PC-9 (cell line): ENCODE results near the gene PRDM13. TPM values are rescaled to one million over a fixed set of nuclear protein-coding genes. Genes with fewer than 3 reads are reported as not detected.

ENCODE experiments used
- BruUV-seq: library from RNA; stranded (reverse); fragments of 400-500 nt; replicated peaks from 2 replicates; lab custom pipeline; 2021; lab: Mats Ljungman, UMichigan
- CTCF ChIA-PET: fragments of 300-600 bp; sonication (Branson Sonifier 250); formaldehyde crosslinking; loops from one replicate; lab custom pipeline; 2022; ENCODE audit warnings: antibody characterized with exemption; lab: Charles Lee
- POLR2A ChIA-PET: fragments of 300-600 bp; sonication (Branson Sonifier 250); formaldehyde crosslinking; loops from one replicate; lab custom pipeline; 2022; ENCODE audit warnings: antibody characterized with exemption; ENCODE audit not compliant: unreplicated experiment; lab: Charles Lee
- DNase-seq, 2 experiments: peaks; one replicate each; pipeline versions ENCODE4 v3.0.0 to v3.0.0-alpha.2; 2015 to 2022; ENCODE audit warnings: mixed read lengths in 1 of 2
- H2AFZ ChIP-seq: fragments of 200-600 bp; sonication (generic); 2 replicates; pipeline ENCODE4 v1.8.1; 2017; ENCODE audit warnings: antibody characterized with exemption
- H3F3A ChIP-seq: fragments of 200-600 bp; sonication (generic); 2 replicates; pipeline ENCODE4 v1.8.1; 2017; ENCODE audit warnings: antibody characterized with exemption, mild to moderate bottlenecking, low read depth; ENCODE audit not compliant: insufficient read depth
- H3K27ac ChIP-seq: fragments of 200-600 bp; sonication (generic); 2 replicates; pipeline ENCODE4 v1.6.1; 2016; ENCODE audit warnings: mixed run types
- H3K27me3 ChIP-seq: fragments of 200-600 bp; sonication (generic); 2 replicates; pipeline ENCODE4 v1.6.1; 2016; ENCODE audit warnings: low read depth, mixed run types; ENCODE audit not compliant: insufficient read depth
- H3K36me3 ChIP-seq: fragments of 200-600 bp; sonication (generic); 2 replicates; pipeline ENCODE4 v1.6.1; 2016; ENCODE audit warnings: low read depth, mixed run types
- H3K4me1 ChIP-seq: fragments of 200-600 bp; sonication (generic); replicated peaks from 2 replicates; pipeline ENCODE4 v1.6.1; 2016; ENCODE audit warnings: mixed run types; ENCODE audit not compliant: insufficient read depth
- H3K4me2 ChIP-seq: fragments of 200-600 bp; sonication (generic); 2 replicates; pipeline ENCODE4 v1.6.1; 2017; ENCODE audit warnings: mixed run types
- H3K4me3 ChIP-seq: fragments of 200-600 bp; sonication (generic); 2 replicates; pipeline ENCODE4 v1.6.1; 2016; ENCODE audit warnings: mixed run types
- H3K79me2 ChIP-seq: fragments of 200-600 bp; sonication (generic); 2 replicates; pipeline ENCODE4 v1.6.1; 2017; ENCODE audit warnings: low read depth, mixed run types
- H3K9me2 ChIP-seq: fragments of 200-600 bp; sonication (generic); 2 replicates; pipeline ENCODE4 v1.8.1; 2017; ENCODE audit warnings: mild to moderate bottlenecking; ENCODE audit not compliant: insufficient read depth
- H3K9me3 ChIP-seq: fragments of 200-600 bp; sonication (generic); 2 replicates; pipeline ENCODE4 v1.8.1; 2016; ENCODE audit warnings: low read depth; ENCODE audit not compliant: insufficient read depth
- H4K20me1 ChIP-seq: fragments of 200-600 bp; sonication (generic); 2 replicates; pipeline ENCODE4 v1.8.1; 2017; ENCODE audit not compliant: insufficient read depth
- CTCF ChIP-seq: fragments of 200-600 bp; sonication (generic); conservative IDR thresholded peaks from 2 replicates; pipeline ENCODE4 v1.6.1; 2017; ENCODE audit warnings: mixed run types, antibody characterized with exemption, mild to moderate bottlenecking, moderate library complexity
- EZH2 ChIP-seq: fragments of 200-600 bp; sonication (generic); IDR thresholded peaks from 2 replicates; pipeline ENCODE4 v1.8.0; 2017; ENCODE audit warnings: antibody characterized with exemption, low read depth
- intact Hi-C: fragments of 100-400 bp; cut with micrococcal nuclease; formaldehyde crosslinking; loops from one replicate; pipeline ENCODE4 v1.10.0; 2022; ENCODE audit not compliant: unreplicated experiment
- total RNA-seq: library from RNA; stranded (reverse); gene quantifications from 2 replicates; pipeline ENCODE4 v1.2.3, GENCODE V29; 2021

The PRDM13 gene
- total RNA-seq, 1 experiment from 2014 or later: not detected

GRCh38 chr6:99608059-99608885, 1.6 kb downstream of the PRDM13 start:
- ChIA-PET POLR2A (no interaction called here), CTCF (interaction anchor here (0.7 kb wide), 1 partner anchor 31 kb away, joined by 3 read pairs; no protein-coding TSS in a partner anchor)
- Histone ChIP-seq H3K9me3 (no peaks in the 10 kb centered on the region), H3K9me2 (no peaks in the 10 kb centered on the region), H2AFZ (no peak overlapping the region), H3K4me2 (no peak overlapping the region), H3K4me3 (no peak overlapping the region), H3K27ac (no peak overlapping the region), H3F3A (no peaks in the 10 kb centered on the region), H3K4me1 (no peaks in the 10 kb centered on the region), H4K20me1 (no peaks in the 10 kb centered on the region), H3K79me2 (no peaks in the 10 kb centered on the region), H3K36me3 (no peaks in the 10 kb centered on the region), H3K27me3 (0 out of 2 replicates have a peak, but pooled peaks cover 3% of the 10 kb centered on the region)
- no peak for DNase-seq
- TF ChIP-seq EZH2: no peak
- no peak for TF ChIP-seq CTCF
- intact Hi-C loops: no loop called here
- no TSS peak for BruUV-seq

DNA sequence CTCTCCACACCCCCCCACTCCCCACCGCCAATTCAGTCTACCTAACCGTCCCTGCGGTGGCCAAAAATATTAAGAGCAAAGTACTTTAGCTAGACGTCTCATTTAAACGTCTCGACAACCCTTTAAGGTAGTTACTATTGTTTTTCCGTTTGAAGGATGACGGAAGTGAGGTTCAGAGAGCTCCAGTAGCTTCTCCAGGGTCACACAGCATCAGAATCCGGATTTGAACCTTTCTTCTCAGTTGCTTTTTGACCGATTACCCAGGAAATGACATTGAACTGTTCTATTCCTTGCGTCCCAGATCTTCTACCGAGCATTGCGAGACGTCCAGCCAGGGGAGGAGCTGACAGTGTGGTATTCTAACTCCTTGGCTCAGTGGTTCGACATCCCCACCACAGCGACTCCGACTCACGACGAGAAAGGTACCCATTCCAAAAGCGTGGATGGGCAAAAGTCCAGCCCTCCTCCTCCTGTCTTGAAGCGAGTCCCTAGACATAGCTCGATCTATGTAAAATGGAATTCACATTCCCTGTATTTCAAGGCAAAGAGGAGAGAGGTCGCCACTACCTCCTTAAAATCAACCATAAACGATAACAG, 2.4 kb downstream of the PRDM13 start:
- BruUV-seq: no TSS peak
- intact Hi-C loops: no loop called here

More for the DNA sequence above, 2.4 kb downstream of the PRDM13 start:
- H3K4me2 ChIP-seq: no peak overlapping the region
- ChIA-PET POLR2A (no interaction called here), CTCF (no interaction called here)
- no peaks in the 10 kb centered on the region for H3K9me2 ChIP-seq
- no peaks in the 10 kb centered on the region for H3K79me2 ChIP-seq
- no peaks in the 10 kb centered on the region for H3K9me3 ChIP-seq
- no peak for TF ChIP-seq EZH2
- no peak for TF ChIP-seq CTCF
- no peak overlapping the region for H2AFZ ChIP-seq
- no peaks in the 10 kb centered on the region for H3K36me3 ChIP-seq
- no peaks in the 10 kb centered on the region for H3K4me1 ChIP-seq
- no peak overlapping the region for H3K4me3 ChIP-seq
- no peaks in the 10 kb centered on the region for H3F3A ChIP-seq
- no peak overlapping the region for H3K27ac ChIP-seq
- DNase-seq: no peak
- 0 out of 2 replicates have a peak, but pooled peaks cover 3% of the 10 kb centered on the region for H3K27me3 ChIP-seq
- H4K20me1 ChIP-seq: no peaks in the 10 kb centered on the region
